HepG2 (cell line): Measurements from ENCODE around the gene OBSL1. TPM values are rescaled to one million over a fixed set of nuclear protein-coding genes. Genes with fewer than 3 reads are reported as not detected.
A peak's percentile ranks its signal among the peaks of the same experiment; 100 is the strongest.

Source experiments
- ARHGAP35 ChIP-seq: sonication (generic); formaldehyde crosslinking; IDR thresholded peaks from 2 replicates; pipeline ENCODE4 v1.9.0; 2022; ENCODE audit warnings: mild to moderate bottlenecking, inconsistent platforms, moderate library complexity, missing genetic modification reagents, borderline replicate concordance
- BHLHE40 ChIP-seq: IDR thresholded peaks from 2 replicates; pipeline ENCODE4 v1.6.1; 2011; ENCODE audit warnings: low read length, improper control_type of control experiment
- GABPB1 ChIP-seq: IDR thresholded peaks from 2 replicates; pipeline ENCODE4 v1.6.1; 2016; ENCODE audit warnings: mild to moderate bottlenecking, missing genetic modification reagents, moderate library complexity, missing compliant biosample characterization
- GTF2F1 ChIP-seq: fragments of 150-350 bp; IDR thresholded peaks from 2 replicates; pipeline ENCODE4 v1.6.1; 2014; ENCODE audit warnings: low read length
- MBD4 ChIP-seq: IDR thresholded peaks from 2 replicates; pipeline ENCODE4 v1.6.1; 2012; ENCODE audit warnings: low read length, inconsistent platforms, borderline replicate concordance
- MYC ChIP-seq: sonication (generic); formaldehyde crosslinking; IDR thresholded peaks from 2 replicates; pipeline ENCODE4 v1.9.0; 2021; ENCODE audit warnings: missing genetic modification reagents, borderline replicate concordance
- NFIB ChIP-seq: sonication (generic); formaldehyde crosslinking; IDR thresholded peaks from 2 replicates; pipeline ENCODE4 v1.9.0; 2021; ENCODE audit warnings: missing genetic modification reagents, mild to moderate bottlenecking, borderline replicate concordance
- PAX8 ChIP-seq: sonication (generic); formaldehyde crosslinking; IDR thresholded peaks from 2 replicates; pipeline ENCODE4 v1.8.0; 2022; ENCODE audit warnings: mild to moderate bottlenecking, missing genetic modification reagents, borderline replicate concordance
- RBAK ChIP-seq: sonication (generic); formaldehyde crosslinking; IDR thresholded peaks from 2 replicates; pipeline ENCODE4 v1.5.1; 2020; ENCODE audit warnings: mild to moderate bottlenecking, missing genetic modification reagents
- SRY ChIP-seq: sonication (generic); formaldehyde crosslinking; IDR thresholded peaks from 2 replicates; pipeline ENCODE4 v1.8.0; 2022; ENCODE audit warnings: mild to moderate bottlenecking, missing genetic modification reagents
- SSRP1 ChIP-seq: IDR thresholded peaks from 2 replicates; pipeline ENCODE4 v1.6.1; 2016; ENCODE audit warnings: control low read depth
- TCF7 ChIP-seq: sonication (generic); IDR thresholded peaks from 2 replicates; pipeline ENCODE4 v1.6.1; 2016; ENCODE audit warnings: antibody characterized with exemption, low read depth
- YY1 ChIP-seq: IDR thresholded peaks from 2 replicates; pipeline ENCODE4 v1.6.1; 2011; ENCODE audit warnings: low read length, low read depth, moderate library complexity, mild to moderate bottlenecking; ENCODE audit not compliant: insufficient read depth, insufficient replicate concordance
- ZBTB38 ChIP-seq: sonication (generic); formaldehyde crosslinking; IDR thresholded peaks from 2 replicates; pipeline ENCODE4 v1.5.1; 2020; ENCODE audit warnings: mild to moderate bottlenecking, missing genetic modification reagents
- ZBTB8A ChIP-seq: sonication (generic); formaldehyde crosslinking; IDR thresholded peaks from 2 replicates; pipeline ENCODE4 v1.4.0; 2020; ENCODE audit warnings: mild to moderate bottlenecking, low read depth, missing genetic modification reagents, borderline replicate concordance
- ZC3H4 ChIP-seq: sonication (generic); formaldehyde crosslinking; IDR thresholded peaks from 2 replicates; pipeline ENCODE4 v1.4.0; 2020; ENCODE audit warnings: missing genetic modification reagents, borderline replicate concordance
- ZNF138 ChIP-seq: sonication (generic); formaldehyde crosslinking; IDR thresholded peaks from 2 replicates; pipeline ENCODE4 v1.5.0; 2020; ENCODE audit warnings: mild to moderate bottlenecking, low read depth, missing genetic modification reagents
- ZNF296 ChIP-seq: sonication (generic); formaldehyde crosslinking; conservative IDR thresholded peaks from 2 replicates; pipeline ENCODE4 v1.5.0; 2020; ENCODE audit warnings: mild to moderate bottlenecking, missing genetic modification reagents
- ZNF629 ChIP-seq: sonication (generic); formaldehyde crosslinking; conservative IDR thresholded peaks from 2 replicates; pipeline ENCODE4 v1.5.0; 2020; ENCODE audit warnings: missing genetic modification reagents
- ZNF773 ChIP-seq: sonication (generic); formaldehyde crosslinking; IDR thresholded peaks from 2 replicates; pipeline ENCODE4 v1.4.0; 2020; ENCODE audit warnings: missing genetic modification reagents, borderline replicate concordance
- ZNF781 ChIP-seq: sonication (generic); formaldehyde crosslinking; IDR thresholded peaks from 2 replicates; pipeline ENCODE4 v1.5.1; 2020; ENCODE audit warnings: borderline replicate concordance, mild to moderate bottlenecking, missing genetic modification reagents; ENCODE audit errors: not compliant biosample characterization
- ZNF883 ChIP-seq: sonication (generic); formaldehyde crosslinking; IDR thresholded peaks from 2 replicates; pipeline ENCODE4 v1.5.1; 2020; ENCODE audit warnings: mild to moderate bottlenecking, missing genetic modification reagents; ENCODE audit errors: not compliant biosample characterization
- ZSCAN22 ChIP-seq: sonication (generic); formaldehyde crosslinking; IDR thresholded peaks from 2 replicates; pipeline ENCODE4 v1.4.0; 2020; ENCODE audit warnings: mild to moderate bottlenecking, missing genetic modification reagents
- polyA plus RNA-seq, 8 experiments: library from polyadenylated mRNA; depleted of rRNA in 3 of 8; stranded (reverse) in 7 of 8; unstranded in 1 of 8; fragments of >200 nt; fragmentation: Illumina TruSeq in 4 of 8; extraction: Trizol in 4 of 8; gene quantifications; 2 replicates each; pipeline versions ENCODE4 v1.2.1 to v1.2.3, GENCODE V29; 2011 to 2016; ENCODE audit warnings: low read depth in 4 of 8, missing spikeins in 1 of 8, mixed read lengths in 1 of 8; ENCODE audit not compliant: insufficient read depth in 1 of 8
- total RNA-seq, 5 experiments: library from RNA; depleted of rRNA; stranded (reverse); fragments of >200 nt; fragmentation: Illumina TruSeq; extraction: Trizol; gene quantifications; 2 replicates each; pipeline ENCODE4 v1.2.3, GENCODE V29; 2016; ENCODE audit warnings: low read depth in 1 of 5
- TF ChIP-seq, protein P1 (sequence below): sonication (generic); formaldehyde crosslinking; IDR thresholded peaks from 2 replicates; pipeline ENCODE4 v1.8.1; 2022; ENCODE audit warnings: mild to moderate bottlenecking, missing genetic modification reagents
- TF ChIP-seq, protein P2 (sequence below): IDR thresholded peaks from 2 replicates; pipeline ENCODE4 v1.4.0; 2020; ENCODE audit warnings: mild to moderate bottlenecking, missing genetic modification reagents
- TF ChIP-seq, protein P3 (sequence below): sonication (generic); formaldehyde crosslinking; IDR thresholded peaks from 2 replicates; pipeline ENCODE4 v1.5.0; 2020; ENCODE audit warnings: mild to moderate bottlenecking, missing genetic modification reagents, moderate library complexity

The OBSL1 gene
- total and polyA plus RNA-seq, 2 of the 13 experiments (the other 11 are each of a cell fraction or from before 2014, with no cell fraction given): 86.7 to 218 TPM

DNA sequence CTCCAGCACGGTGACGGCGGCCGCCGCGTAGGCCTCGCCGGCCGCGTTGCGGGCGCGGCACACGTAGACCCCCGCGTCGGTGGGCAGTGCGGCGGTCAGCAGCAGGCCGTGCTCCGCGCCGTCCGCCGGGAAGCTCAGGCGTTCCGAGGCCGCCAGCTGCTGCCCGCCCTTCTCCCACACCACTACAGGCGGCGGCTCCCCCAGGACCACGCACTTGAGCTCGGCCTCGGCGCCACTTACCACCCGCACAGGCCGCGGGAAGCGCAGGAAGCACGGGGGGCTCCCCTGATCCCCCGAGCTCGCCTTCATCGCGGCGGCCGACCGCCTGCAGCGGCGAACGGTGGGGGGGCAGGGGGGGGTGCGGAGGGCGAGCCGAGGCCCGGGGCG lies 422 bp downstream of the OBSL1 start (continued):
- peak; percentile 16; the same call in 1 of the 2 replicates for TF ChIP-seq MYC (CRISPR knock-in tag)
- no peak for TF ChIP-seq ZNF781 (CRISPR knock-in tag)
- TF ChIP-seq, protein P1, sequence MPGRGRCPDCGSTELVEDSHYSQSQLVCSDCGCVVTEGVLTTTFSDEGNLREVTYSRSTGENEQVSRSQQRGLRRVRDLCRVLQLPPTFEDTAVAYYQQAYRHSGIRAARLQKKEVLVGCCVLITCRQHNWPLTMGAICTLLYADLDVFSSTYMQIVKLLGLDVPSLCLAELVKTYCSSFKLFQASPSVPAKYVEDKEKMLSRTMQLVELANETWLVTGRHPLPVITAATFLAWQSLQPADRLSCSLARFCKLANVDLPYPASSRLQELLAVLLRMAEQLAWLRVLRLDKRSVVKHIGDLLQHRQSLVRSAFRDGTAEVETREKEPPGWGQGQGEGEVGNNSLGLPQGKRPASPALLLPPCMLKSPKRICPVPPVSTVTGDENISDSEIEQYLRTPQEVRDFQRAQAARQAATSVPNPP (CRISPR knock-in tag): no peak
- no peak for TF ChIP-seq TCF7
- TF ChIP-seq PAX8: no peak
- TF ChIP-seq, protein P2, sequence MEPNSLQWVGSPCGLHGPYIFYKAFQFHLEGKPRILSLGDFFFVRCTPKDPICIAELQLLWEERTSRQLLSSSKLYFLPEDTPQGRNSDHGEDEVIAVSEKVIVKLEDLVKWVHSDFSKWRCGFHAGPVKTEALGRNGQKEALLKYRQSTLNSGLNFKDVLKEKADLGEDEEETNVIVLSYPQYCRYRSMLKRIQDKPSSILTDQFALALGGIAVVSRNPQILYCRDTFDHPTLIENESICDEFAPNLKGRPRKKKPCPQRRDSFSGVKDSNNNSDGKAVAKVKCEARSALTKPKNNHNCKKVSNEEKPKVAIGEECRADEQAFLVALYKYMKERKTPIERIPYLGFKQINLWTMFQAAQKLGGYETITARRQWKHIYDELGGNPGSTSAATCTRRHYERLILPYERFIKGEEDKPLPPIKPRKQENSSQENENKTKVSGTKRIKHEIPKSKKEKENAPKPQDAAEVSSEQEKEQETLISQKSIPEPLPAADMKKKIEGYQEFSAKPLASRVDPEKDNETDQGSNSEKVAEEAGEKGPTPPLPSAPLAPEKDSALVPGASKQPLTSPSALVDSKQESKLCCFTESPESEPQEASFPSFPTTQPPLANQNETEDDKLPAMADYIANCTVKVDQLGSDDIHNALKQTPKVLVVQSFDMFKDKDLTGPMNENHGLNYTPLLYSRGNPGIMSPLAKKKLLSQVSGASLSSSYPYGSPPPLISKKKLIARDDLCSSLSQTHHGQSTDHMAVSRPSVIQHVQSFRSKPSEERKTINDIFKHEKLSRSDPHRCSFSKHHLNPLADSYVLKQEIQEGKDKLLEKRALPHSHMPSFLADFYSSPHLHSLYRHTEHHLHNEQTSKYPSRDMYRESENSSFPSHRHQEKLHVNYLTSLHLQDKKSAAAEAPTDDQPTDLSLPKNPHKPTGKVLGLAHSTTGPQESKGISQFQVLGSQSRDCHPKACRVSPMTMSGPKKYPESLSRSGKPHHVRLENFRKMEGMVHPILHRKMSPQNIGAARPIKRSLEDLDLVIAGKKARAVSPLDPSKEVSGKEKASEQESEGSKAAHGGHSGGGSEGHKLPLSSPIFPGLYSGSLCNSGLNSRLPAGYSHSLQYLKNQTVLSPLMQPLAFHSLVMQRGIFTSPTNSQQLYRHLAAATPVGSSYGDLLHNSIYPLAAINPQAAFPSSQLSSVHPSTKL (CRISPR knock-in tag): no peak
- TF ChIP-seq ZNF883 (CRISPR knock-in tag): no peak
- TF ChIP-seq RBAK (CRISPR knock-in tag): no peak
- TF ChIP-seq ZNF773 (CRISPR knock-in tag): 0 out of 2 replicates have a peak, but pooled peaks have one; percentile 59
- TF ChIP-seq ARHGAP35: no peak
- TF ChIP-seq, protein P3, sequence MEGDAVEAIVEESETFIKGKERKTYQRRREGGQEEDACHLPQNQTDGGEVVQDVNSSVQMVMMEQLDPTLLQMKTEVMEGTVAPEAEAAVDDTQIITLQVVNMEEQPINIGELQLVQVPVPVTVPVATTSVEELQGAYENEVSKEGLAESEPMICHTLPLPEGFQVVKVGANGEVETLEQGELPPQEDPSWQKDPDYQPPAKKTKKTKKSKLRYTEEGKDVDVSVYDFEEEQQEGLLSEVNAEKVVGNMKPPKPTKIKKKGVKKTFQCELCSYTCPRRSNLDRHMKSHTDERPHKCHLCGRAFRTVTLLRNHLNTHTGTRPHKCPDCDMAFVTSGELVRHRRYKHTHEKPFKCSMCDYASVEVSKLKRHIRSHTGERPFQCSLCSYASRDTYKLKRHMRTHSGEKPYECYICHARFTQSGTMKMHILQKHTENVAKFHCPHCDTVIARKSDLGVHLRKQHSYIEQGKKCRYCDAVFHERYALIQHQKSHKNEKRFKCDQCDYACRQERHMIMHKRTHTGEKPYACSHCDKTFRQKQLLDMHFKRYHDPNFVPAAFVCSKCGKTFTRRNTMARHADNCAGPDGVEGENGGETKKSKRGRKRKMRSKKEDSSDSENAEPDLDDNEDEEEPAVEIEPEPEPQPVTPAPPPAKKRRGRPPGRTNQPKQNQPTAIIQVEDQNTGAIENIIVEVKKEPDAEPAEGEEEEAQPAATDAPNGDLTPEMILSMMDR: no peak
- TF ChIP-seq ZC3H4 (CRISPR knock-in tag): 0 out of 2 replicates have a peak, but pooled peaks have one; percentile 0
- TF ChIP-seq GTF2F1: no peak
- no peak for TF ChIP-seq MBD4
- TF ChIP-seq ZNF296 (CRISPR knock-in tag): 0 out of 2 replicates have a peak, but pooled peaks have one; percentile 15
- TF ChIP-seq ZBTB8A (CRISPR knock-in tag): no peak
- TF ChIP-seq ZSCAN22: no peak
- peak; percentile 5; the same call in 1 of the 2 replicates for TF ChIP-seq GABPB1 (CRISPR knock-in tag)
- 0 out of 2 replicates have a peak, but pooled peaks have one; percentile 13 for TF ChIP-seq SRY
- no peak for TF ChIP-seq SSRP1 (CRISPR knock-in tag)
- peak; percentile 9 for TF ChIP-seq YY1
- TF ChIP-seq ZBTB38 (CRISPR knock-in tag): no peak
- no peak for TF ChIP-seq BHLHE40
- TF ChIP-seq ZNF629 (CRISPR knock-in tag): no peak
- TF ChIP-seq NFIB (CRISPR knock-in tag): no peak
- TF ChIP-seq ZNF138: 0 out of 2 replicates have a peak, but pooled peaks have one; percentile 40
